GF-D8 (cell line): ENCODE results near the gene AP1G1.
"Not testable (repeated sequence)": the region's sequence is repeated elsewhere in the genome, so short reads cannot be mapped to it uniquely, and the experiment has no call there.

ENCODE experiments used
- DNase-seq: peaks from one replicate; lab custom pipeline; 2025; lab: John Stamatoyannopoulos, UW

The AP1G1 gene

DNA sequence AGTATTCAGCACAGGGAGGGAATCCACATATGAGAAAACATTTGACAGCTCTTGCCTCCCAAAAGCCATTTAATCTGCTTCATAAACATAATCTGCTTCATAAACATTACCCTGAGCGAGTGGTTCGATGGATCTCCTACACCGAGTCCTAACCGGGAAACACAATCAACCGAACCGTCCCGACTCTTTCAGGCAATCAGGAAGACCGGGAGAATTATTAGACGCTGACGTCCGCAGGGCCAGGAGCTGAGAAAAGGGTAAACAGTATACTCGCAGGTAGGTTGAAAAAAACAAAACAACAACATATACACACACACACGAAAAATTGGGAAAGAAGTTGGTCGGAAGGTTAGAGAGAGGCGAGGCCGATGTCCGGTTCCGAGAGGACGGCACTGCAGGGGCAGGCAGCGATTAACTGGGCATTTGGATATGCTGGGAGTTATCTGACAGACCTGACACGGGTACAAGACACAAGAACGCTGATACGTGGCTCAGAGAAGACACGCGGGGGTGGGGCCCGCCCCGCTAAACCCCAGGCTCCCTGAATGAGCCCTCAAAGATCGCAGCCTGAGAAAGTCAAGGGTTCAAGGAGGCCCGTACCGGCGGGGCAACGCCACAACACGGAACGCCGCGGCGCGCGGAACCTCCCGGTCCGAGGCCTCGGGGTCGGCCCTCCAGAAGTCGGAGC lies 585 bp downstream of the AP1G1 start:
- DNase-seq: no peak

DNA sequence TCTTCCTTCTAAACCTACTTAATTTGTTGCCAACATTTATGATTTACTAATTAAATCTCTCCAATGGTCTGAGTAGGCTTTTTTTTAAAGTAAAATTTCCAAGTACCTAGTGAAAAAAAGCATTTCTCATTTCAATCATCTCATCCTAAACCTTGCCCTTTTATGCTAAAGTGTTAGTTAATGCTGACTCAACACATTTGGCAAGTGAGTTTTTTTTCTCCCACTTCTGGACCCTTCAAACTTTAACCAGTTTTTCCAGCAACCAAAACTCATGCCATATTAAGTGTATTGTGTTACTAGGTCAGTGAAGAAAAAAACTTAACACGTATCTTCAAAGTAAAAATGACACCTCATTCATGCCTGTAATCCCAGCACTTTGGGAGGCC lies 5.3 kb downstream of the AP1G1 start:
- no peak for DNase-seq

DNA sequence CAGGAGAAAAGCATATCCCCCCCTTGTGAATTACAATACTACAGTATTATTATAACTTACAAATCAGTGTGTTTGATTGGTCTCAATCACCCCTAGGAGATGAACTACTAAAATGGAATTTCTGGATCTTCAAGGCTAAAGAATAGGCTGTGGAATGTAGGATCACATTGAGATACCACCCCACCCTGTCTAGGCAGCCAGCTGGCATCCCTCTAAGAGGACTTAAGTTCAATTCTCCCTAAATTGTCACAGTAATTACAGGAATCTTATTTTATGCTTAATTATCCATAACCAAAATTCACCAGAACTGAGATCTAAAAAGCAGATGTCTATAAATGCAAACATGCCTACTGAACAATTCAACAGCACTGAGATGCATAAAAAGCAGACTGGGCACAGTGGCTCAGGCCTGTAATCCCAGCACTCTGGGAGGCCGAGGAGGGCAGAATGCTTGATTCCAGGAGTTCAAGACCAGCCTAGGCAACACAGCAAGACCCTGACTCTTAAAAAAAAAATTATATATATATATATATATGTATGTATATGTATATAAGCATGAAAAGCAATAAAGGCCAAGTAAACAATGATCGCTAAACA lies 12.0 kb downstream of the AP1G1 start:
- no peak for DNase-seq

DNA sequence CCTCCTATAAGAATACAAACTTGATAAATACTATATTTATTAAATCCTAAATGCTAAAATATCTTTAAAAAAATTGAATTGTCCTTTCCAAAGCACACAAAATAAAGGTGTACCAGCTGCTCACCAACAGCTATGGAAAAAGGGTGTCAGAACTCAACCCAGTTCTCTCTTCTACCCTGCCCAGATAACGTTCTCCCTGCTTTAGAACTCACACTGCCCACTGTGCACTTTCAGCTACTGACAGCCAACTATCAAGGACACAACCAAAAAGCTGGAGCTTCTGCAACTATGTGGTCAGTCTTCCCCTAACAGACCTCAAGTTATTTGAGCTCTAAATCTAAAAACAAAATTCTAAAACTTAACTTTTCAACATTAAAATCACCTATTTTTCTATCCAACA lies 13.7 kb downstream of the AP1G1 start:
- no peak for DNase-seq

DNA sequence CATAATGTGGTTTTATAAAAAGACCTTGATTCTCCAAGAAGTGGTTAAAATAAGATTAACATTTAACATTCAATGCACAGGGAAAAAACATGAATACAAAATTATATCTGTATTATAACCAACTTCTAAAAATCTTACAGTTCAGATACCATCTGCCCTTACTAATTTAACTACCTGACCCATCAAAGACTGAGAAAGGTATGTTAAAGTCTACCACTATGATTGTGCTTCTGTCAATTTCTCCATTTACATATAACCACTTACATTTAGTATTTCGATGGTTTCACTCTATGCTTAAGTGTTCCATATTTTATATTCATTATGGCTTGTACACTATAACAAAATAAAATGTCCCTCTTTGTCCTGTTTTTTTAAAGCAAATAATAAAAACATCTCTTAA lies 14.6 kb downstream of the AP1G1 start:
- no peak for DNase-seq

DNA sequence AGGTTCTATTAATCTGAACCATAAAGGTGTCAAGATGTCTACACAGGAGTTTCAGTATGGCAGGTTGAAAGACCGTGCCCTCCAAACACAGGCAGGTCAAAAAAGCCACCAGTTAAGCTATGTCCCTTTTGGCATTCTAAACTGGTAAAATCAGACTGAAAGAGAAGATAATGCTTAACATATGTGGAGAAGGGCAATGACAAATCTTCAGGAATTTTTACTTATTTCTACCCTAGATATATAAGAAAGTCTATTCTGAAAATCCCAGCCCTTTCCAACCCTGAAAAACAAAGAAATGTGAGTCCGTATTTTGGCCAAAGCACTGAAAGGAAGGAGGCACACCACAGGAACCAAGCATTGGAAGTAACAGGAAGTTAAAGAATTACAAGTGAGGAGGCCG lies 16.5 kb downstream of the AP1G1 start:
- no peak for DNase-seq

DNA sequence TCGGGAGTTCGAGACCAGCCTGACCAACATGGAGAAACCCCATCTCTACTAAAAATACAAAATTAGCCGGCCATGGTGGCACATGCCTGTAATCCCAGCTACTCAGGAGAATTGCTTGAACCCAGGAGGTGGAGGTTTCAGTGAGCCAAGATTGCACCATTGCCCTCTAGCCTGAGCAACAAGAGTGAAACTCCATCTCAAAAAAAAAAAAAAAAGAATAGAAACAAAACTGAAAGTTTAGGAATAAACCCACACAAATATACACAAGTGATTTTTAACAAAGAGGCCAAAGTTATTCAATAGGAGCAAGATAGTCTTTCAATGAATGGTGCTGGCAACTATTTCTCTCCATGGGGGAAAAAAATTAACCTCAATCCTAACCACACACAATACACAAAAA lies 18.3 kb downstream of the AP1G1 start:
- not testable (repeated sequence) for DNase-seq

DNA sequence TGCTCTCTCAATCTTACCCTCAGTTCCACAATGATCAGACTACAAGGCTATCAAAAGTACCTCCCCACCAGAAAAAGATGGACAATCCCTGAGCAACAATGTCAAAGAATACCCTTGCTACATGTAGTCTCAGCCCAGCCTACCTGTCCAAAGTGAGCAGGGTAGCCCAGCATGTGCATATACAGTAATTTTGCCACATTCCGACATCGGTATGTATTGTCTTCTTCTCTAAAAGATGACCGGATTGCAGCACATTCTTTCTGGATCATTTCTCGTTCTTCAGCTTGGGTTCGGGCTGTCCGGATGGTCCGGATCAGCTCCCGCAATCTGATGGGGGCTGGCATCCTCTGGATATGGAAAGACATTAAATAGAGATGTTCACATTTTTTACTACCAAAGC lies 19.5 kb downstream of the AP1G1 start:
- no peak for DNase-seq

DNA sequence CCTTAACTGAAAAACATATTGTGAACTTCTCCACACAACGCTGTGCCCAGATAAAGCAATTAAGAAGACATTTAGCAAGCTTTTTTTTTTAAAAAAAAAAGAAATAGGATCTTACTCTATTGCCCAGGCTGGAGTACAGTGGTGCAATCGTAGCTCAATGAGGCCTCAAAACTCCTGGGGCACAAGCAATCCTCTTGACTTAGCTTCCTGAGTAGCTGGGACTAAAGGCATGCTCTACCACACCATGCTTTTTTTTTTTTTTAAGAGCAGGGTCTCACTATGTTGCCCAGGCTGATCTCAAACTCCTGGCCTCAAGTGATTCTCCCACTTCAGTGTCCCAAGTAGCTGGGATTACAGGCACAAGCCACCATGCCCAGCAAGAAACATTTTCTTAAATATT lies 20.1 kb downstream of the AP1G1 start:
- DNase-seq: no peak

DNA sequence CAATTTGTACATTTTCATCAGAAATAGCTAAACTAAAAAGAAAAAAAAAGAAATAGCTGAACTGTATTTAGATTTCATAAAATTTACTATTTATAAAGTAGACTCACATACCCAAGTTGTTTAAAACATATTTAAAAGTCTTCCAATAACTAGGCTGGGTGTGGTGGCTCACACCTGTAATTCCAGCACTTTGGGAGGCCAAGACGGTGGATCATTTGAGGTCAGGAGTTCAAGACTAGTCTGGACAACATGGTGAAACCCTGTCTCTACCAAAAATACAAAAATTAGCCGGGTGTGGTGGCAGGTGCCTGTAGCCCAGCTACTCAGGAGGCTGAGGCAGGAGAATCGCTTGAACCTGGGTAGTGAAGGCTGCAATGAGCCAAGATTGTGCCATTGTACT lies 23.5 kb downstream of the AP1G1 start:
- not testable (repeated sequence) for DNase-seq

DNA sequence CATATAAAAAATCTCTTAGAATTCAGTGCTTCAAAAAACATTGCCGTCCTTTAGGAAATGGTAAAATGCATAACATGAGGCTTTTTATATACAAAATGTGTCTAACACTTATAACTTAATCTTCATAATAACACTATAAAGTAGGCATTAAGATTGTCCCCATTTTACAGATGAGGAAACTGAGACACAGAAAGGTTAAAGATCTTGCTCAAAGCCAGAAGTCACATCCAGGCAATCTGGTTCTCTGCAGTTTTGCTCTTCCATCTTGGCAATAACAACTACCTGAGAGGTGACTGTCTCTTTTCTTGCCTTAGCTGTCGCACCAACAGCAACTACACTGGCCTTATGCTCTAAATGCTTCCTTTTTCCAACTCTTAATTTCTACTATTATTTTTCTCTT lies 24.5 kb downstream of the AP1G1 start:
- DNase-seq: no peak

DNA sequence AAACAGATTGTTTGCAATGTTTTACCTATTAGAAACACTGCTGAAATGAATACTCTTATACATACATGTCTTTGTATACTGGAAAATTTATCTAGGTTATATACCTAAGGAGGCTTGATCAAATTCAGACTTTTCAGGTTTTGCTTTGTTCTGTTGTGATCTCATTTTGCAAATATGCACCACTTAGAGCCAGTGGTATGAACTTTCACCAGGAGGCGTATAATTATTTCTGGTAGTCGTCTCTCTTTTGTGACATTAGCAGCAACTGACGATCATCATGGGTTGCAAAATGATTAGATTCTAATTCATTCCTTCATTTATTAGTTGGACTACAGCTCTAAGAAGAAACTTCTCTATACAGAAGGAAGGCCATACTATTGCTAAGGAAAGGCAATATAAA lies 26.9 kb downstream of the AP1G1 start:
- DNase-seq: no peak

DNA sequence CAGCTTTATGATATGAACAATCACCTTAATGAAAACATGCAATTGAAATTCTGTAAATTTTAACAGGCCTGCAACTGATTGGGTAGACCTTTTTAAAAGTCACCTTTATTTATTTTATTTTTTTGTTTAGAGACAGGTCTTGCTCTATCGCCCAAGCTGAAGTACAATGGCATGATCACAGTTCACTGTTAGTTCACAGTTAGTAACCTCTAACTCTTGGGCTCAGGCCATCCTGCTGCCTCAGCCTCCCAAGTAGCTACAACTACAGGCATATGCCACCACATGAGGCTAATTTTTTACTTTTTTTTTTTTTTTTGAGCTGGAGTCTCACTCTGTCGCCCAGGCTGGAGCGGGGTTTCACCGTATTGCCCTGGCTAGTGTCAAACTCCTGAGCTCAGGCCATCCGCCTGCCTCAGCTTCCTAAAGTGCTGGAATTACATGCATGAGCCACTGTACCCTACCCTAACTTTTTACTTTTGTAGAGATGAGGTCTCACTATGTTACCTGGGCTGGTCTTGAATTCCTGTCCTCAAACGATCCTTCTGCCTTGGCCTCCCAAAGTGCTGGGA lies 28.0 kb downstream of the AP1G1 start:
- no peak for DNase-seq

DNA sequence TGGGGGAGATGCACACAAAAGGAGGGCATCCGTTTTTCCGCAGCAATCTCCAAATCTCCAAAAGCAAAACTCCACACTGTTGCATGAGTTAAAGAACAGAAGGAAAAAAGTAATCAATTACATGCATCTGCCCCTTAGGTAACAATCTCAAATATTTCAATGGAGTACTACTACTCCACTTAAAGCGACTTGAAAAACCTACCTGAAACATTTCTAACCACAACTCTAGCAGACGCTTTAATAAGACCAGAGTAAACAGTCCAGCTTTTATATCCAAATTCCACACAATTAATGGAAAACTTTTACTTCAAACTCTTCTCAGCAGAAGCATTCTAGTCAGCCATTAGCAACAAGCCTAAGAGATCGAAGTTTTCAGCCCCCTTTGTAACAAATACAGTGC lies 29.9 kb downstream of the AP1G1 start:
- DNase-seq: no peak

DNA sequence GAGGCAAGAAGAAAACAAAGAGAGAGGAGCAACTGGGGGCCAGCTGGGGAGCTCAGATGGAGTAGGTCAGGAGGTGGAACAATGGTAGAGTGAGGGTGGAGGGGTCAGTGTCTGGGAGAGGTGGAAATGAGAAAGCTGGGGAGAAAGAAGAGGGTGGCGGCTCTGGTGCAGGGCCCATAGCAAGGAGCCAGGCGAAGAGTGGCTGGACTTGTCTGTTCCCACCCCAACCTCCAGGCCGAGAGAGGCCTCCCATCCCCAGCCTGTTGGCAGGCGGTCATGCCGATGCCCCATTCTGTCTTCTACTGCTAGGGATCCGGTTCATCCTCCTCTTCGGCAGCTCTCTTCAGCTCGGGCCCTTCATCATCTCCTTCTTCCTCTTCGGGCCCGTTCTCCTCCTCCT lies 31.3 kb downstream of the AP1G1 start:
- no peak for DNase-seq

DNA sequence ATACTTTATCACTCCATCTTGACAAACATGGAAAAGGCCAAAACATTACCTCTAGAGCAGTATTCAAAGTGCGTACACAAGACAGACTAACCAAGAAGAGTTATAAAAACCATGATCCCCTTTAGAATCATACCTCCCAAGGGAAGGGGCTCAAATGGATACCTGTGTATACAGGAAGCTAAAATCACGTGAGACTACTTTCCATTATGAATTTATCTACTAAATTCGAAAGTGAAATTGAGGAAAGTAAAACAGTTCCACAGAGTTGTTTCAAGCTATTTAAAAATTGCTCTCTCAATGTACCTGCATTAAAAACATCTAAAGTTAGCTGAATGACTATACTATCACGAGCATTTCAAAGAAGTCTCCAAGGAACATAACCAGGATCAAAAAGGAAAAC lies 32.7 kb downstream of the AP1G1 start:
- no peak for DNase-seq

DNA sequence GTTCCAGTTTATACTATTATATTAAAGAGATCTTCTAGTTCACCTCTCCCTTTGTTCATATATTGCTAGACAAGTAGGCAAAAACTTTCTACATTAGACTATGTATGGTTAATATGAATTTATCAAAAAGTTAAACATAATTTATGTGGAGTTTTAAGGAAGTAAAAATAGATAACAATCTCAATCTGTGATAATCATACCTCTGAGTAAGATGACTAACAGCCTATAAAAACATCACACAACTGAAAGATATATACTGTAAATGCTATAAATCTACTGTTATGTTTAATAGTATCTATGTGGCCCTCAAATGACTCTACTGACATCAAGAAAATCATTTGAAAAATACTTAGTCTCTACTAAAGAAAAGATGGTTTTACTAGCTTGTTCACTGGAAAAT lies 37.1 kb downstream of the AP1G1 start:
- DNase-seq: no peak

DNA sequence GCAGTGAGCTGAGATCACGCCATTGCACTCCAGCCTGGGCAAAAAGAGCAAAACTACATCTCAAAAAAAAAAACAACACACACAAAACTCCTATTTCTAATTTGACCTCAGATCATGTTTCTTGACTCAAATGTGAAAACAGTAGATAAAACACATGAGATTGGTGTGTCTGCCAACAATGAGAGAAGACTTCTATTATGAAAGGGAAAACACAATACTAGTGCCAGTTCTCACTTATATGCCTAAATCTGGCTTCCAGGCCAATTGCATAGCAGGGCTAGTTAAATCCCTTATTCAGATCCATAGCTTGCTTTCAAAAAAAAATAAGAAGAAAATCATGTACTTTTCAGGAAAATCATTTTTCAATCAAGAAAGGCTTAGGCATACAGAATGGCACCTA lies 39.4 kb downstream of the AP1G1 start:
- DNase-seq: no peak

DNA sequence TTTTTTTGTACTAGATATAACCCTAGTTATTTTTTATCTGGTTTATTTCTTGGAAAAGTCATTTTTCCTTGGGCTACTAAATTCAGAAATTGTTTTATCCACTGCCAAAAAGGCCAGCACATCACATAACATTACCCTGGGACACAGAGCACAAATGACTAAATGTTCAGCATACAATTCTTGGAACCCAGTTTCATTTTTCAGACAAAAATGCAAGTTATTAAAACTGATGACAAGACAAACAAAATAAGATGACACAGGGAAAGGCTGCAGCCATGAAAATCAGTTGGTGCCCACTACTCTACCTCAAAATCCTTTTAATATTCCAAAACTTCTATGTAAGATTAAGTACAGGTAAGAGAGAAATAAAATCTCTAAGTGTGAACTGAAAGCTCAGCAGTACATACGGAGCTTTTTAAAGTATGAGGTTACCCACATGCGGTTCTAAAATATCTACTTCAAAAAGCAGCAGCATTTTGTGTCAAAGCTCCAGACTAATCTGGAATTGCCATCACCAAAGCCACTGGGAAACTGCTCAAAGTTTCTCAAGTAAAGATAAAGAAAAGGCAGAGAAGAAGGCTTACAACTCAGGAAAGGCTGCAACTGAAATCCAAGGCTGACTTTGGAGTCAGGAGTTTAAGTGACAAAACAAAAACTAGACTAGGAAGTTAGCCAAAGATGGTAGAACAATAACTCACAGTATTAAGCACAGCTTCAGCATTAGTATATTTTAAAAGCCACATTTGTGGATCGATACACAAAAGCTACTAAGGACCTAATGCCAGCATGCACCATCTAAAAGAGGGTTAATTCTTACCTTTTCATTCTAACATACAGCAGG lies 41.4 kb downstream of the AP1G1 start:
- DNase-seq: no peak

DNA sequence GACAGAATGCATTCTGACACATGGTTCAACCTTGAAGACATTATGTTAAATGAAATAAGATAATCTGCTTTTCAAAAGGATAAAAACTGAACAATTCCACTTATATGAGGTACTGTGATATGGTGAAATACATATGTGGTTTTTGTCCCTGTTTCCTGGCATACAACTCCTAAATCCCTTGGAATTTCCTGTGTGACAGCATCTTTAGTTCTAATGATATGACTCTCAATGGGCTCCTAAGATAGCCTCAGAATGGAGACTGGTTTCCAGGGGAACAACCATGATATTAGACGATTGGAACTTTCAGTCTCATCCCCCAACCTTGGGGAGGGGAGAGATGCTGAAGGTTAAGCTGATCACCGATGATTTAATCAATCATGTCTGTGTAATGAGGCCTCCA lies 46.4 kb downstream of the AP1G1 start:
- no peak for DNase-seq

DNA sequence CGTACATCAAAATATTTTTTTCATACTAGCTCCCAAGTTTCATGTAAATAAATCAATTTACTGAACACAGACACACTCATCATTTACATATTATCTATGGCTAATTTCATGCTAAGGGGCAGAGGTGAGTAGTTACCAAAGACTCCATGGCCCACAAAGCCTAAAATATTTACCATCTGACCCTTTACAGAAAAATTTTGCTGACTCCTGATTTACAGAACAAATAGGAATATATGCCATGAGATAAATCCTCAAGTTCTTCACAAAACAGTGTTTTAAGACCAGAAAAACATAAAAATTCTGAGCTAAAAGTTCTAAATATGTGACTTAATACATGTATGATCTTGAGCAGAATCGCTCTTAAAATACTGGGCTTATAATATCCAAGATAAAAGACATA lies 47.5 kb downstream of the AP1G1 start:
- no peak for DNase-seq

DNA sequence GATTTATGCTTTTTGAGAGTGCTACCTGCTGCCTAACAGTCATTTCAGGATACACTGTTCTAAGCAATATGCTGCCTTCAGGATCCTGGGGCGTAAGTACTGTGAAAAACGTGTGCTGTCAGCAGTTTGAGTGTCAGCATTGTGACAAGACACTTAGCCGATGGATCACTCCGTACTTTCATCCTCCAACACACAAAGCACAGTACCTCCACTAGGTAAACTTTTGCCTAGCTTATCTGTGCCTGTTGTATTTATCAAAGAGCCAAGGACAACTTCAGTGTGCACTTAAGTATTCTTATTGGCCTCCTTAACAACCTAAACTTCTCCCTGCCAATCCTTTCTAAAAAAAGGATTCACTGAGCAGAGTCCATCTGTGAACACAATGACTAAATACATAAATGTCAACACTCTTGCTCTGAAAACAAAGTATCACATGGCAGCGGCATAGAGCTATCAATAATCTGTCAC lies 50.3 kb downstream of the AP1G1 start:
- no peak for DNase-seq

DNA sequence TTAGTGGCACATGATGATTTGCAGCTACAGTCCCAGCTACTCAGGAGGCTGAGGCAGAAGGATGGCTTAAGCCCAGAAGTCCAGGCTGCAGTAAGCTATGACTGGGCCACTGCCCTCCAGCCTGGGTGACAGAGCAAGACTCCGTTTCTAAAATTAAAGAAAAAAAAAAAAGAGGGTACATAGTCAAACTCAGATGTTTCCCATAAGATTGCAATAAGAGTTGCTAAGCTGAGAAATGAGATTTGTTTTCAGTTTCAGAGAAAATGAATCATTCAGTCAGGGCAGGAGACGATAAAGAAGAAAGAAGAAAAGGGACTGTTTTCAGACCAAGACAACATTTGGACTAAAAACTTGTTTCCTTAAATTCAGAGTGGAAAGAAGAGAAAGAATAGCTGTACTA lies 54.0 kb downstream of the AP1G1 start:
- no peak for DNase-seq
